Lower leg skin (tissue), 4 donors: ENCODE results near the gene FAH. TPM values are rescaled to one million over a fixed set of nuclear protein-coding genes. Genes with fewer than 3 reads are reported as not detected.

Experiments
- DNase-seq, 2 donors: peaks; one replicate each; pipeline ENCODE4 v3.0.0-alpha.2; 2019; ENCODE audit warnings: low spot score in 2 of 2
- H3K4me3 ChIP-seq: fragments of 200-600 bp; sonication (generic); 2 replicates; pipeline ENCODE4 v1.5.1; 2017; ENCODE audit warnings: mild to moderate bottlenecking, low read depth; ENCODE audit not compliant: poor library complexity, severe bottlenecking
- CTCF ChIP-seq, 3 donors: fragments of 450-650 bp; IDR thresholded peaks; one replicate each; pipeline ENCODE4 v1.5.1; 2016; ENCODE audit warnings: antibody characterized with exemption in 3 of 3, mild to moderate bottlenecking in 3 of 3, moderate library complexity in 2 of 3
- POLR2A ChIP-seq, 2 donors: fragments of 450-650 bp; IDR thresholded peaks; one replicate each; pipeline ENCODE4 v1.6.1; 2016 to 2017; ENCODE audit warnings: antibody characterized with exemption in 2 of 2, mild to moderate bottlenecking in 1 of 2, moderate library complexity in 1 of 2
- WGBS, 2 donors: methylation state at CpG; one replicate each; pipeline ENCODE4 v1.1.5; 2018; 5-methylcytosine and 5-hydroxymethylcytosine counted together
- intact Hi-C: fragments of 100-400 bp; cut with DNase I; formaldehyde crosslinking; loops from one replicate; pipeline ENCODE4 v1.15.0; 2023; ENCODE audit warnings: low total_unique reads
- total RNA-seq, 4 donors: library from RNA; depleted of rRNA; stranded (reverse); fragments of >200 nt; gene quantifications; one replicate each; pipeline ENCODE4 v1.1.0, GENCODE V29; 2016

The FAH gene
- total RNA-seq, 4 donors from 2014 or later = 9.8 to 19.9 (median 11.8) TPM

DNA sequence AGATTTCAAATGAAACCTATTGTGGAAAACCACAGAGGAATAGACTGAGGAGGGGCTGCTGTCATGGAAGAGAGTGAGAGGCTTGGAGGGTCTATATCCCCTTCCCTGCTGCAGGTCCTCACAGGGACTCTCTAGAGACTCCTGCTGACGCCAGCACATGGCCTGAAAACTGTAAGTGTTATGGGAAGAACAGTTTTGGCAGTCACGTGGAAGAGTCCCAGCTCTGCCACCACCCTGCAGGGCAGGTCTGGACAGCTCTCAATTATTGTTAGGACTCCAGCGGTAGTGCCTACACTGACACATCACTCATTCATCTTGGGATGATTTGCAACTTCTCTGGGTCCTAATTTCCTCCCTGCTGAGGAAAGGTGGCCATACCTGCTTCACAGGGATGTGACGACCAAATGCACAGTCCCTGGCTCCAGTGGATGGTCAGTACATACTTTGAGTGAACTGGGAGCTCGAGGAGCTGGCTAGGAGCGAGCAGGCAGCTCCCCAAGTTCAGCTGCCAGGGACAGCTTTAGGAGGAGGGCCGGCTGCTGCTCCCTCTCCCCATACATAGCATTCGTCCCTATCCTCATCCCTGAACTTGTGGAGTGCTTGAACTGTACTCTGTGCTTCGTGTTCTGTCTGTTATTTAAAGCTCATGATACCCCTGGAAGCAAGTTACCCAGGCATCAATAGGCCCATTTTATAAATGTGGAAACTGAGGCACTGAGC lies 50.0 kb downstream of the FAH start:
- DNase-seq = peak in 1 of 2 donors; percentile 28
- intact Hi-C loops = no loop called here
- H3K4me3 ChIP-seq = no peak overlapping the region
- TF ChIP-seq POLR2A (IDR thresholded peaks at IDR 0.05) = no peak
- TF ChIP-seq CTCF (IDR thresholded peaks at IDR 0.05) = no peak
- WGBS, 2 donors = 42 to 48% methylated on average over 9 of the region's 9 CpGs

- H3K4me3 ChIP-seq = no peak overlapping the region
- intact Hi-C loops = no loop called here
- no peak for DNase-seq
- TF ChIP-seq POLR2A (IDR thresholded peaks at IDR 0.05) (no peak), CTCF (IDR thresholded peaks at IDR 0.05) (no peak)
- 77 to 78% methylated on average over 9 to 10 of the region's 10 CpGs for WGBS, 2 donors
Measured at GRCh38 chr15:80203361-80203885, 50.6 kb downstream of the FAH start.

DNA sequence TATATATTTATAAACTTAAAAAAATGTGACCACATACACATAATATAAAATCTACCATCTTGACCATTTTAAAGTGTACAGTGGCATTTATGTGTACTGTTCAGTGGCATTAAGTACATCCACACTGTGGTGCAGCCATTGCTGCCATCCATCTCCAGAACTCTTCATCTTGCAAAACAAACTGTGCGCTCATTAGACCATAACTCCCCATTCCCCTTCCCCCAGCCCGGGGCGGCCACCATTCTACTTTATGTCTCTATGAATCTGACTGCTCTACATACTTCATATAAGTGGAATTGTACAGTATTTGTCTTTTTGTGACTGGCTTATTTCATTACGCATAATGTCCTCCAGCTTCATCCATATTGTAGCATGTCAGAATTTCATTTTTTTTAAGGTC lies 51.4 kb downstream of the FAH start:
- DNase-seq = no peak
- WGBS, 2 donors = 96 to 97% methylated on average over 4 of the region's 4 CpGs
- intact Hi-C loops = no loop called here
- no peak overlapping the region for H3K4me3 ChIP-seq
- TF ChIP-seq POLR2A (IDR thresholded peaks at IDR 0.05) (no peak), CTCF (IDR thresholded peaks at IDR 0.05) (no peak)

- DNase-seq = no peak
- intact Hi-C loops = no loop called here
Measured at GRCh38 chr15:80207887-80208286, 55.1 kb downstream of the FAH start.

DNA sequence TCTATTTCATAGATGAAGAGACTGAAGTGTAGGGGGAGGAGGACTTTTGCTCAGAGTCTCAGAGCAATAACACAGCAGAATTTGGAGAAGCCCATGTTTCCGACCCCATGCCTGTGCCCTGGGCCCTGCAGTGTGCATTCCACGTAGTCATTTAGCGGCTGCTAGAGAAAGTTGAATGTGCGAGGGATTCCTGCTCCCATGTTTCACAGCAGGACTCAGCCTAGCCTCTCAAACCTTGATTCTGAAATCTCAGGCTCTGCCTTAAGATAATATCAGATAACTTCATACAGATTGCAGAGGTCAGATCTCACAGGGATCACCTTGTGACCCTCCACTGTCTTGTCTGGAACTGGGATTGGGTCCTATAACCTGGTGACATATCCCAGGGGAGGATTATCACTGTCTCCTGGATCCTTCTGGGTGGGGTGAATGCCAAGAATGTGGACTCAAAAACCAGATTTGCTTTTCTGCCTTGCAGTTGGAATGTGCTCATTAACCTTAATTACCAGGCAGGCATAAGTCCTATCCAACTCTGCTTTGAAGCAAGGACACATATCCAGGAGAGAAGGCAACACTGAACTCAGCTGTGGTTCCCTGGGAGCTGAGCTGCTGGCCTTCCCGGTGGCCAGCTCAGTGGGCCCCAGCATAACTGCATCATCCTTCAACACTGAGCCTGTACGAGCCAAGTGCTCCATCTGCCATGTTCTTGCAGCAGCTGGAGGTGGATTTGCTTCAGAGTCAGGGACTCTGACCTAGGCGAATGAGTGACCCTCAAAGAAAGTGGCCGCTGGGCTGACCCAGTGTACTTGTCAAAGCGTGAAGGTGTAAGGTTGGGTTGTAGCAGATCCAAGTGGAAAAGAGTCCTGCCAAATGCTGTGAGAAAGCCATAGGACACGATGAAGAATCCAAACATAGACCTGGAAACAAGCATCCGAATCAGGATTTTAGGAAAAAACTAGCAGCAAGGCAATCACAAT lies 56.2 kb downstream of the FAH start:
- TF ChIP-seq CTCF (IDR thresholded peaks at IDR 0.05) = no peak
- no peak for TF ChIP-seq POLR2A (IDR thresholded peaks at IDR 0.05)
- no peak overlapping the region for H3K4me3 ChIP-seq
- WGBS, 2 donors = 85 to 86% methylated on average over 11 of the region's 11 CpGs
- no peak for DNase-seq
- intact Hi-C loops = no loop called here

More at GRCh38 chr15:80207887-80208286, 55.1 kb downstream of the FAH start:
- 73 to 85% methylated on average over 3 of the region's 3 CpGs for WGBS, 2 donors
- H3K4me3 ChIP-seq = no peak overlapping the region
- TF ChIP-seq CTCF (IDR thresholded peaks at IDR 0.05) = no peak
- TF ChIP-seq POLR2A (IDR thresholded peaks at IDR 0.05) = no peak
